HPDE6-E6E7 (cell line): ENCODE data around the gene GALNT1.
A peak's percentile ranks its signal among the peaks of the same experiment; 100 is the strongest.

Experiments used
- DNase-seq: peaks from one replicate; pipeline ENCODE4 v3.0.0; 2011; ENCODE audit warnings: missing footprints; ENCODE audit errors: extremely low spot score

GALNT1 gene

DNA sequence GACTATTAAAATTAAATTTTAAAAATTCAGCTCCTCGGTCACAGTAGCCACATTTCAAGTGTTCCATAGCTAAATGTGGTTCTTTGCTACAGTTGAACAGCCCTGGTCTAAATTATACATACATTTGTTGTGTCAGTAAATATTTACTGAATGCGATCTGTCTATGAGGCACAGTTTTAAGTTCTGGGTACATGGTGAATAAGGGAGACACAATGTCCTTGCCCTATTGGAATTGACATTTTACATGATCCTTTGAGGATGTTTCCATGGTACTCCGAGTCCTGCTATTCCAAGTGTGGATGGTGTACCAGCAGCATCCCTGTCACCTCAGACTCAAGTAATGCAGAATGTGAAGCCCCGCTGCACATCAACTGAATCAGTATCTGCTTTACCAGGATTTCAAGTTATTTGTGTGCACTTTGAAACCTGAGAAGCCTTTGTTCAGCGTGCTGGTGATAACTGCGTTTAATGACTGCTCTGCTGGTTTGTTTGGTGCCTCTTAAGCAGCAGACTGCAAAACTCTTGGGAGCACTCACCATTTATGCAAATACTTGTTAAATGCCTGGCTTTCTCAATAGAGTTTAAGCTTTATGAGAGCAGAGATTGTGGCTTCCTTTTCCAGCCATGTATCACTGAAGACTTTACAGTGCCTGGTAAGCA is 1.5 kb downstream of the GALNT1 start:
- no peak for DNase-seq

DNA sequence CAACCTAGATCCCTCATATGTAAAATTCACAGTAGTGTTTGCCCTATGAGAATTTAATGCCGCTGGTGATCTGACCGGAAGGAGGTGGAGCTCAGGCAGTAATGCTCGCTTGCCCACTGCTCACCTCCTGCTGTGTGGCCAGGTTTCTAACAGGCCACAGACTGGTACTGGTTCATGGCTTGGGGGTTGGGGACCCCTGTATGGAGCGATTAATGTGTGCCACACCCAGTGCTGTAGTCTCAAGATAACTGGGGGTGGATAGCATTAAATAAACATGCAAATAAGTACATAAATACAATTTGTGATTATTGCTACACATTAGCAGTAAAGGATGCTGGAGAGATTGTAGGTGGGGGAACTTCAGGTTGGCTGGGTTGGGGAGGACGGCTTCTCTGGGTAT is 3.2 kb downstream of the GALNT1 start:
- no peak for DNase-seq

DNA sequence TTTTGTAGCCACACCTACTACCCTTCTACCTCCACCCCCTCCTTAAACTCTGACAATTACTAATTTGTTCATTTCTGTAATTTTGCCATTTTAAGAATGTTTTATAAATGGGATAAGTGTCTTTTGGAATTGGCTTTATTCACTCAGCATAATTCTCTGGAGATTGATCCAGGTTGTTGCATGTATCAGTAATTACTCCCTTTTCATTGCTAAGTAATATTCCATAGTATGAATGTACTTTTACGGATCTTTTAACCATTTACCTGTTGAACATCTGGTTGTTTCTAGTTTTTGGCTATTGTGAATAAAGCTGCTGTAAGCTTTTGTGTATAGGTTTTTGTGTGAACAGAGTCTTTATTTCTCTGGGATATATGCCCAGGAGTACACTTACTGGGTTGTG is 4.1 kb downstream of the GALNT1 start:
- DNase-seq = no peak

DNA sequence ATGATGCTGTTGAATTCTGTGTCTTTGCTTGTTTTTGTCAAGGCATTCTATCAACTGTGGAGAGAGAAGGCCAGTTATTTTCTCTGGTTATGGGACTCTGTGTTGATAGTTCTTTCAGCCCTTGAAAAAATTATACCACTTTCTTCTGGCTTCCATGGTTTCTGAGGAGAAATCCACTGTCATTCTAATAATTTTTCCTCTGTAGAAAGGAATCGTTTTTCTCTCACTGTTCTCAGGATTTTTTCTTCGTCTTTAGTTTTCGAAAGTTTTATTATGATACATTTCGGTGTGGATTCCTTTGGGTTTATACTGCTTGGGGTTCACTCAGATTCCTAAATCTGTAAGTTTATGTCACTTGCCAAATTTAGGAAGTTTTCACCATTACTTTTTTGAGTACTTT is 6.6 kb downstream of the GALNT1 start:
- no peak for DNase-seq

DNA sequence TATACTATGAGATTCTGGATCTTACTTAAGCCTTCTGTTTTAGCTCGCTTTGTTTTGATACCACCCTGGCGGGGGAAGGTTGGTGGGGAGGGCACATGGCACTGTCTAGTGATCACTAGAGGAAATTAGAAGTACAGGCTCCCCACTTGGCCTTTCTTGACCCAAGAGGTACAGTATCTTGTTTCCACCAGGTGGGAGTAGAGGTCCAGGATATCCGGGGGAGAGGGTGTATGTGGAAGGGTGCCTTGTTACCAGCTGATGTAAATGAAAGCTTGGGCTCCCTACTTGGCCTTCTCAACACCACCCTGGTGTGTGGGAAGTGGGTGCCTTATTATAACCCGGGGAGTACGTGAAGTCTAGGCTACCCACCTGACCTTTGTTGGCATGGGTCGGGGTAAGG is 7.5 kb downstream of the GALNT1 start:
- DNase-seq = no peak

DNA sequence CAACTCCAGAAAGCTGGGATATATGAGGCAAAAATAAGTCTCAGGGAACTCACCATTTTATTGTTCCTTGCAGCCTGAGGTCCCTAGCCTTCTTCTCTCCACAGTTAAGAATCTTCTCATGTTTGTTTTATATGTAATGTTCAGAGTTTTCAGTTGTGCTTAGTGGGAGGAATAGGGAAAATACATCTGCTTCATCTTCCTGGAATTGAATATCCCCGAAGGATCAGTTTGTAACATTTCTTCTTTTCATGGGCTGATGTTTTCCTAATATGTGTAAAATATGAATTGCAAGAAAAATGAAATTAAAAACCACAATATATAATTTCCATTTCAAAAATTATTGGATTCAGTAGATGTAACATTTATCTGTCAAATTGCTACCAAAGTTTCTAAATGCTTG is 8.0 kb downstream of the GALNT1 start:
- DNase-seq = no peak

DNA sequence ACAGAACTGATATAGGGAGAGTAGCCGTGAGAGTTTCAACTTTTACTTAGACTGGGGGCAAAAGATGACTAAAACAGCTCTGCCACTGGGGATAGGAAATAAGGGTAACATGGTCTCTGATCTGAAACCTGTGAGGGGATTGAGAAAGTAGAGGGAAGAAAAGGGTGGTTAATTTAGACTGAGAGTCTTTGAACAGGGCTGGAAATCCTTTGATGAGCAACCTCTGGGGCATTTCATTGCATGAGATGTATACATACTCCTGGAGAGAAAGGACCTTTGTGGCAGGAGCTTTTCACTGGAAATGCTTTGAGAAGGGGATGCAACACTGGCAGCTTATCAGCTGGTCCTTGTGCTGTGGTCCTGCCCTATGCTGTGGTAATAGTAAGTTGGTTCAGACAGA is 9.4 kb downstream of the GALNT1 start:
- no peak for DNase-seq

DNA sequence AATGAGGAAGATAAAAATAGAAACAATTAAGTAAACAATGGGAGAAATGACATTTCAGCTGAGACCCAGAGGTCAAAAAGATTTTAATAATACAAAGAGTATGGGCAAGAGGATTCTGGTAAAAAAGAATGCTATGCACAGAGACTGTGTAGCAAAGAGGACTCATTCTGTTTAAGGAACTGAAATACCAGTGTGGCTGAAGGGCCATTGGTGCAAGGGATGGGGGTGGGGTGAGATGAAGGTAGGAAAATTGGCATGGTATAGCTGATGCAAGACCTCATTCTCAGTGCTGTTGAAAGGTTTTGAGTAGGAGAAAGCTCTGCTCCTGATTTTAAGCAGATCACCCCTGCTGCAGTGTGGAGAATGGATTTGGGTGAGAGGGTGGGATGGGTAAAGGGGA is 10.8 kb downstream of the GALNT1 start:
- no peak for DNase-seq

DNA sequence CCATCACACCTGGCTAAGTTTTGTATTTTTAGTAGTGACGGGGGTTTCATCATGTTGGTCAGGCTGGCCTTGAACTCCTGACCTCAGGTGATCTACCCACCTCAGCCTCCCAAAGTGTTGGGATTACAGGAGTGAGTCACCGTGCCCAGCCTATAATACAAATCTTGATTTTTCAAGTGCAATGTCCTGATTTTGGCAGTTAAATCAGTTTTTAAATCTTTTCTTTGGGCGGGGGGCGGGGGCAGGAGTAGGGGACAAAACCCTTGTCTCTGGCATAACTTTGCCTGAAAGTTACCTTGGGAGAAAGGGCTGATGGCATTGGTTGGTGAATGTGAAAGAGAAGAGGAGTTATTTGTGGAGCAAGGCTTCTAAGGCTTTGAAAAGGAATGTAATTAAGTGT is 12.3 kb downstream of the GALNT1 start:
- DNase-seq = no peak

DNA sequence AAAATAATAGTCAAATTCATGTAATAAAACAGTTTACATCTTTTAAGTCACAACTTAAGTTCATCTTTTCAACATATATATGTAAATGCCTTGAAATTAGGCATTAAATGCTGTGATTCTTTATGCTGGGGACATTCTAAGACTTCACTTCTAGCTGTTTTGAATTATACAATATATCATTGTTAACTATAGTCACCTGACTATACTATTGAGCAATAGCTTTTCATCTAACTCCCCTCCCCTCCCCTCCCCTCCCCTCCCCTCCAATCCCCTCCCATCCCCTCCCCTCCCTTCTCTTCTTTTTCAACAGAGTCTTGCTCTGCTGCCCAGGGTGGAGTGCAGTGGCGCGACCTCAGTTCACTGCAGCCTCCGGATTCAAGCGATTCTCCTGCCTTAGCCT is 16.2 kb downstream of the GALNT1 start:
- DNase-seq = no peak

DNA sequence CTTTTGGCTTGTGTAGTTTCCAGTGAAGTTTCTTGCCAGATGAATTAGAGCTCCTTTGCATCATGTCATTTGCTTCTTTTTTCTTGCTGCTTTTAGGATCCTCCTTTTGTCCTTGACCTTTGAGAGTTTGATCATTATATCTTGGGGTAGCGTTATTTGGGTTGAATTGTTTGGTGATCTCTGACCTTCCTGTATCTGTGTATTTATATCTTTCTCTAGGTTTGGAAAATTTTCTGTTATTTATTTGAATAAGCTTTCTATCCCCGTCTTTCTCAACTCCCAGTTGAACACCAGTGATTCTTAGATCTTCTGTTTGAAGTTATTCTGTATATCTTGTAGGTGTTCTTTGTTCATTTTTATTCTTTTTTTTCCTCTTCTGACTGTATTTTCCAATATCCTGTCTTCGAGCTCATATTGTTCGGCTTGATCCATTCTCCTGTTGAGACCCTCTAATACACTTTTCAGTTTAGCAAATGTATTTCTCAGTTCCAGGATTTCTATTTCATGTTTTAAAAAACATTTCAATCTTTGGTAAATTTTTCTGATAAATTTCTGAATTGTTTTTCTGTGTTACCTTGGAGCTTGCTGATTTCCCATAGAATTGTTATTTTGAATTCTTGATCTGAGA is 20.8 kb downstream of the GALNT1 start:
- no peak for DNase-seq

DNA sequence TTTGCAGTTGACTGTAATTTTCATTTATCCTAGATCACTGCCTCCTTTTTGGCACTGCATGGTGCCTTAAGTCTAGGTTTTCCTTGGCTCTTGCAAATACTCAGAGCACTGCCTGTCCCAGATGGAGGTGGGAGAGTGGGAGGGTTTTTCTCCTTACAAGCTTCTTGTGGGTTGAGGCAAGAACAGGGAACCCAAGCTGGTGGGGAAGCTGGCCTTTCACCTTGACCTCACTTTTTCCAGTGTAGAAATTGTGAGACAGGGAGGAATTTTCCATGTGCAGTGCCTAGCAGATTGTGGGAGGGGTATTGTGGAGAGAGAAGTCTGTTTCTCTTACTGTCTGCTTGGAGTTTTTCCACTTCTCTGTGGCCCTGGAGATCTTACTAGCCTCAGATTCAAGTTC is 21.5 kb downstream of the GALNT1 start:
- DNase-seq = no peak

DNA sequence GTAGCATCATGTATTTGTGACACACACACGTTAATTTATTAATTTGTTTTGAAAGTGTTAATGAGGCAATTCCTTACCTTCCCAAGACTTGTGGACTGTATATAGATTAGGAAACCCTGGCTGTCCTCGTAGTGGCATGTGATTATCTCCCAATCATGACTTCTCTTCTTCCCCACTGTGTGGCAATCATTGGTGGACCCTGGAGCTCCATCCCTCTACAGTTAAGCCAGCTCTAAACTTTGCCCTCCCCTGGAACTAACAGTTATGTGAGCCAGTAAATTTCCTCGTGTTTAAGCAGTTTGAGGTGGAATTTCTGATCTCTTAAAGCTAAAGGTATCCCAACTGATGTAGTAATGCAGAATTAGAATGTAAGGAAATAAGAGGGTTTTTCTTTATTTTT is 22.0 kb downstream of the GALNT1 start:
- no peak for DNase-seq

DNA sequence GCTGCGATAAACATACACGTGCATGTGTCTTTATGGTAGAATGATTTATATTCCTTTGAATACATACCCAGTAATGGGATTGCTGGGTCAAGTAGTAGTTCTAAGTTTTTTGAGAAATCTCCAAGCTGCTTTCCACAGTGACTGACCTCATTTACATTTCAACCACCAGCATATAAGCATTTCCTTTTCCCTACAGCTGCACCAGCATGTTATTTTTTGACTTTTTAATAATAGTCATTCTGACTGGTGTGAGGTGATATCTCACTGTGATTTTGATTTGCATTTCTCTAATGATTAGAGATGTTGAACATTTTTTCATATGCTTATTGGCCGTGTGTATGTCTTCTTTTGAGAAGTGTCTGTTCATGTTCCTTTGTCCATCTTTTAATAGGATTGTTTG is 22.8 kb downstream of the GALNT1 start:
- DNase-seq = no peak

DNA sequence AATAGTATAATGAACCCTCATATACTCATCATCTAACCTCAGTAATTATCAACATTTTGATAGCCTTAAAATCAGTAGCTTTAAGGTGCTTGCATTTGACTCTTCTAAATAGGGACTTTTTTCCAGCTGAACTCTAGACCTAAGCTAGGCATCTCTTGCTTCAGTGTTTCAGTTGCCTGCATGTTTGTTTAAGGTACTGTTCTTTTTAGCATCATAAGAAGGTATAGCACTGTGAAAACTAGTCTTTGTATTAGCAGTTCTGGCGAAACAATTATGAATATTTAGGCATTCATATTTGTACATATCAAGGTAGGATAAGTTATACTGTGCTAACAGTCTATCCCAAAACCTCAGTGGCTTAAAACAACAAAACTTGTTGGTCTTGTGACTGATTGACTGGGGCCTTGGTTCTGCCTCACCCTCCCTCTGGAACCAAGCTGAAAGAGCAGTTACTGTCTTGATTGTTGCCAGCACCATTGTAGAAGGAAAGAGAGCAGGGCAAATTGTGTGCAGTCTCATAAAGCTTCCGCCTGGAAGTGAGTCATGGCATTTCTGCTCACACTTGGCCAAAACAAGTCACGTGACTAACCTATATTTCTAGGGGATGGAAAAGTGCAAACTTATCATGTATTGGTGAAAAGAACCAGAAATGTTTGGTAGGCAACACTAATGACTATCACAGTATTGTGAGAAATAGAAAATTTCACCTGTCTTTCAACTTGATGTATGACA is 24.3 kb downstream of the GALNT1 start:
- no peak for DNase-seq

DNA sequence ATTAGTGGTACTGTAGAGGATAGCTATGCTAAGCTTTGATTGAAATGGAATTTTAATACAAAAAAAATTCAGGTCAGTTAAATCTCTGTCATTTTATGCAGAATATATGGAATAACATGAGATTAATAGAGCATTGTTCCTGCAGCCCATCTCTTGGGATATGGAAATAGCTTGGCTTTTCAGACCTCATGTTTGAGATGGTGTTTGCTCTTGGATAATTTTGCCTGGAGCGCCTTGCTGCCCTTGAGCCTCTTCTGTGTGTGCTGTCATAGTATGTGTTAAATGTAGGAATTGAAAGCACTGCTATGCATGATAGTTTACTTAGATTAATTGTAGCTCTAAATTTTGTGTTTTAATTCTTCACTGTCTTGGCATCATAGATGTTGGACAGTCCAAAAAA is 27.7 kb downstream of the GALNT1 start:
- no peak for DNase-seq

DNA sequence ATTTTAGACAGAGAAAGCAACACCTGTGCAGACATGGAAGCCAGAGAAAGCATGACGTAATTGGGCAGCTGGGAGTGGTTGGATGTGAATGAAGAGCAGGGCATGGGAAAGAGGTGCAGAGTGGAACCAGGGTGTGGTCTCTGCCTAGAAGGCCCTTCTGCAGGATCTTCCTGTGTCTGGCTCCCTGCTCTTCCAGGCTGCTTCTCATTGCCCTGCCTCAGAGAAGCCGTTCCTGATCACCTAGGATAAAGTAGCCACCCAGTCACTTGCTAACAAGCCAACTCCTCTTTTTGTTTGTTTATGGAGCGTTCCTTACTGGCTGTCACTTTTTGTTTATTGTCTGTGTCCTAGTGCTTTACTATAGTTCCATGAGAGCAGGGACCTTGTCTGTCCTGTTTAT is 28.5 kb downstream of the GALNT1 start:
- DNase-seq = no peak

DNA sequence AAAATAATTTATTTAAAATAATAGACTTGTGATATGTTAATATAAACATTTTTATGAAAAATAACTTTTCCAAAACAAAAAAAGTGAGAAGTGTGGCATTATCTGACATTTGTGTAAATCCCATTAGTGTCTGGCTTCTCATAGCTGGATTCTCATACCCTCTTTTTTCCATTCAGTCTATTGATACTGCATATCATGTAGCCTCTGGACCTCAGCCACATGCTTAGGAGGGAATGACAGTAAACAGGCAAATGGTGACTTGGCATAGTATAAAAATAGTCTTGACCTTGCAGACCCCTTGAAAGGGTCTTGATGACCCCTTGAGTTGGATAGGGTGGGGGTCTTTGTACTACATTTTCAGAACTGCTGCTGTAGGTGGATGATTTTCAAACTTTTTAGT is 29.2 kb downstream of the GALNT1 start:
- DNase-seq = no peak

DNA sequence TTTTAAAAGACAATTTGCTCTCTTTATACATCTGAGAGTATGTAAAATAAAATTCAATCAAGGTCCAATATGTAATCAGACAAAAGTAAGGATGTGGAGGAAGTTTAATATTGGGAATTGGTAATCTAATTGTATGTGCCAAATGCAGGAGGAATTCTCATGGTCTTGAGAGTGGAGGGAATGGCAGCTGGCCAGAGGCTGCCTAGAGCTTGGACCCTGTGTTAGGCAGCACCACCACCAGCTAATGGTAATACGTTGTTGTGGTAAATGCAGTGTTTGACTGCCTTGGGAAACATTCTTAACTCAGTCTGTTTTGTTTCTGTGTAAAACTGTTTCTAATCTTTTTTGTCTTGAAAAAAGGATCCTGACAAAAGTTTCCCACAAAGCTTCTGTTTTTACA is 30.0 kb downstream of the GALNT1 start:
- DNase-seq = no peak

DNA sequence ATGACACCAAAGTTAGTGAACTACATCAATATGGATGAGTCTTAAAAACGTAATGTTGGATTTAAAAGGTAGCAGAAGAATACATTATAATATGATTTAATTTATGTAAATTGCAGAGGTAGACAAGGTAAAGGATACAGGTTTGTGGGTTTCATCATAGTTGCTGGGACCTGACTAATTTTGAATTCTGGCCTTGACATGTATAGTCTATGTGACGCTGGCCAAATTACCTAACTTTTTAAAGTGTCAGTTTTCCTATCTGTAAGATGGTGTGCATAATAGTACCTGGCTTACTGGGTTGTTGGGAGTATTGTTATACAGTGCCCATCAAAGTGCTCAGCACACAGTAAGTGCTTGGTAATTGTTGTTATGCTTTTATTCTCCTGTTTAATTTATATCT is 34.5 kb downstream of the GALNT1 start:
- no peak for DNase-seq

DNA sequence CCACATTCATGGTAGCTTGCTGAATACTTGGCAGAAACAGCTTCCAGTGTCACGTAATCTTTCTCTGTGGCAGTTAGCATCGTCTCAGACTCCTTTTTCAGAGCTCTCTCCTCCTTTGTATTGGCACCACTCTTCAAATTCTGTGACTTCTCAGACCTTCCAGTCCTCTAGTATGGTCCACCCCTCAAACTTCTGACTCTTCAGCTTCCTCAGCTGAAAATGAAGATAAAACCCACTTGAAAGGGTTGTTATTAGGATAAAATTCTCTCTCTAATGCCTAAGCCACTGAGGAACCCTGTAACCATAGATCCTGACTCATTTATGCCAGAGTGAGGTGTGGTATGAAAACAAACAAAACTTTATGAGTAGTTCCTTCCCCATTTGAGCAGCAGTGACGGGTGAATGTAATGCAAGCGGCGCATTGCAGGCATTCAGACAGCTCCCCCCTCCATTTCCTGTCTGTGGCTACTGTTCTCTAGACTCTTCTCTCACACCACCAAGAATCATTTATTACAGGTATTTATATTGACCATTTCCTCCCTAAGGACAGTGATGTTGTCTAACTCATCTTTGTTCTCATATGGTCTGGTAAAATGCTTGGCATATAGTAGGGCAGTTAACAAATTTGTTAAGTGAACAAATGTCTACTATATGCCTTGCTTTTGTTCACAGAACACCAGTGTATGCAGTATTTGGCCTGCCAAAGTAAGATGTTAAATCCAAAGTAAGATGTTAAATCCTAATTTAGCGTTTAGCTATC is 35.3 kb downstream of the GALNT1 start:
- peak; percentile 84 for DNase-seq

DNA sequence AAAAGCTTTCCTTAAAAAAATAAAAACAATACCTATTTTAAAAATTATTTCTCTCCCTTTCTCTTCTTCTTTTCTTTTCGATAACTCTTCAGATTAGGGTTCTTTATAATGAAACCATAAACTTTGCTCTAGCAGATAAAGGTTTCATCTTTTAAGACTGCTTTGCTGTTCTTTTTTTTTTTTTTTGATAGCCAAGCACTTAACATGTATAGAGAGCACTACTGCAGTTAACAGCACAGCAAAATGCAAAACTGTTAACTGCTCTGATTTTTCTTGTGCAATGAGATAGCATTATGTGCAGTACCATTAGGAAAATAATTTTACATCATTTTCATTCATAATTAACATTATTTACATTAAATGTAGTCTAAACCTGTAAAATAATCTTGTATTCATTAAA is 36.3 kb downstream of the GALNT1 start:
- DNase-seq = no peak

DNA sequence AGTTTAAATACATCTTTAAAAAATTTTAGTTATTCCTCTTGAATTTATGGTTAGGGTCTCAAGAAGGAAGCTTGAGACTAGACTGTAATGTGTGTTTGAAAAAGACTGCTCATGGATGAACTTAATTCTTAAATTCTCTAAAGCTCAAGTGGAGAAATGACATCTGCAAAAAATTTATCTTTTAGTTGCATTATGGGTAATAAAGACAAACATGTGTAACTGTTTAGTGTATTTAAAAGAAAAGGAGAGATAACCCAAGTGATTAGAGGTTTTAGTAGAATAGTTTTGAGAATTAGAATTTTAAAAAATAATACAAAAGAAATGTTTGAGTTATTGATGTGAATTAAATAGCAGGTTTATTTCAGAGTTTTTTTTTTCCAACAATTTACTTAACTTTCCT is 36.7 kb downstream of the GALNT1 start:
- DNase-seq = no peak
